ENCODE data around the gene FERD3L. TPM values are rescaled to one million over a fixed set of nuclear protein-coding genes. Genes with fewer than 3 reads are reported as not detected.

FERD3L gene
- total RNA-seq, 4 donors from 2014 or later = not detected

DNA sequence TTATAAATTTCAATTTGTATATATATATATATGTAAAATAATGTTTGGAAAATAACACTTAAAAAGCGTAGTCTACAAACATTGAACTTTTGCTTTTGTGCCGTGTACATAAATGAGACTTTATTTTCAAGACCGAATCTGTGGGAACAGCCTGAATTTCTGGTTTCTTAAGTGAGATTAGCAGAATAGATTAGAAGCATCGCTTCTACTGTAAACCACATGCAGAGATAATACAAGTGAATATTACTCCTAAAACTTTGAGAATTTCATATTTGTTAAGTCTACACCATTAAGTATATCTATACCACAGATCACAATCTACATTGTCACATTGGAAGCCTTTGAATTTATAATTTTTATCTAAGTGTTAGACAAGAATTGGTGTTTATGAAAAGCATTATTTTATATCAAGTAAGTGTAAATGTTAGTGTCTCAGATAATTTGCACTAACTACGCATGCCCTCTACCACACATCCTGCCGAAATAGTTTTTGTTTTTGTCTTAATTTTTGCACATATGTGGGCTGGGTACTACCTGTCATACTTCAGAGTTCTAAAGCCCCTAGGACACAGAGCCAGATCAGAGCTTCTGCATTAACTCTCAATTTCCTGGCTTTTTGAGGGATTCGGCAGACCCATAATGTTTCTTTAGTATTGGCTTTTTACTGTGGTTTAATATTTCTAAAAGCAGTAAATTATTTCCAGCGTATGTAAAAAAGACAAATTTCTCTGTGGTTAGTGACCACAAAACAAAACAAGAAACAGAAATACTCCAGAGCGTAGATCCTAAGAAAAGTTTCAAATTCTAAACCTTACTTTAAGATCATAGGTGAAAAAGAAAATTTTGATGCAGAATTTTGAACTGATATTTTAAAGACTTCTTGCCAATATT is 47.8 kb downstream of the FERD3L start:
- Histone ChIP-seq H3K4me1 (no peaks in the 10 kb centered on the region), H3K9me3 (no peaks in the 10 kb centered on the region), H3K4me3 (no peak overlapping the region), H3K27me3 (peaks cover 19% of the 10 kb centered on the region), H3K36me3 (no peaks in the 10 kb centered on the region), H3K27ac (no peak overlapping the region)
- no peak for DNase-seq
- 75 to 78% methylated on average over 9 of the region's 9 CpGs for WGBS, 2 donors (ENCODE audit: low coverage in 1 of 2)
- in situ Hi-C loops (cut with MboI; ENCODE audit: low pct_ligation_motif_present in 1 of 4, low pct_unique_long_range_greater_than_20kb in 1 of 4, low sequenced_read_pairs in 3 of 4) = no loop called here
- intact Hi-C loops (cut with DNase I; ENCODE audit: low total_unique reads) = no loop called here
- TF ChIP-seq POLR2AphosphoS5 (IDR thresholded peaks at IDR 0.05) (no peak), POLR2A (IDR thresholded peaks at IDR 0.05) (no peak), EP300 (IDR thresholded peaks at IDR 0.05; ENCODE audit: low read depth) (no peak)
- TF ChIP-seq, protein P1, sequence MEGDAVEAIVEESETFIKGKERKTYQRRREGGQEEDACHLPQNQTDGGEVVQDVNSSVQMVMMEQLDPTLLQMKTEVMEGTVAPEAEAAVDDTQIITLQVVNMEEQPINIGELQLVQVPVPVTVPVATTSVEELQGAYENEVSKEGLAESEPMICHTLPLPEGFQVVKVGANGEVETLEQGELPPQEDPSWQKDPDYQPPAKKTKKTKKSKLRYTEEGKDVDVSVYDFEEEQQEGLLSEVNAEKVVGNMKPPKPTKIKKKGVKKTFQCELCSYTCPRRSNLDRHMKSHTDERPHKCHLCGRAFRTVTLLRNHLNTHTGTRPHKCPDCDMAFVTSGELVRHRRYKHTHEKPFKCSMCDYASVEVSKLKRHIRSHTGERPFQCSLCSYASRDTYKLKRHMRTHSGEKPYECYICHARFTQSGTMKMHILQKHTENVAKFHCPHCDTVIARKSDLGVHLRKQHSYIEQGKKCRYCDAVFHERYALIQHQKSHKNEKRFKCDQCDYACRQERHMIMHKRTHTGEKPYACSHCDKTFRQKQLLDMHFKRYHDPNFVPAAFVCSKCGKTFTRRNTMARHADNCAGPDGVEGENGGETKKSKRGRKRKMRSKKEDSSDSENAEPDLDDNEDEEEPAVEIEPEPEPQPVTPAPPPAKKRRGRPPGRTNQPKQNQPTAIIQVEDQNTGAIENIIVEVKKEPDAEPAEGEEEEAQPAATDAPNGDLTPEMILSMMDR (IDR thresholded peaks at IDR 0.05) = no peak

DNA sequence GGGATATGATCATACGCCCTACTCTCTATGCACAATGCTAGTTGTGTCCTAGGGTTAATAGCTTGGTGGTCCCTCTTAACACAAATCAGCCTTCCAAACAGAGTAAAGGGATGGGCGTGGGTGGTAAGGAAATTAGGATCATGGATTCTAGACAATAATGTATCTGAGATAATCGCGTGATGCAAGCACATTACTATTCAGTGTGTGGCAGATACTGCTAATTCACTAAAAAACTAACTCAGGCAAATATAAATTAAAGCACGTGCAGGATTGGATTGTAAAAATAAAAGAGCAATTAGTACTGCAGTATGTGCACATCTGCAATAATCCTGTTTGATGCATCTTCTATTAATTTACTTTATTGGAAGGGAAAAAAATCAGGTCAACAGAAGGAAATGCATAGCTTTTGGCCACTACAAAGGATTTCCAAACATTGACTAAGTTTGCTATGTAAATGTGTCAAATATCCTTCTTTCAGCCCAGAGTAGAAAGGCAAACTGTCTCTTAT is 49.8 kb downstream of the FERD3L start:
- H3K27ac ChIP-seq = no peak overlapping the region
- intact Hi-C loops (cut with DNase I; ENCODE audit: low total_unique reads) = no loop called here
- H3K36me3 ChIP-seq = no peaks in the 10 kb centered on the region
- 61 to 64% methylated on average over 4 to 5 of the region's 5 CpGs for WGBS, 2 donors (ENCODE audit: low coverage in 1 of 2)
- no peak for DNase-seq
- H3K27me3 ChIP-seq = peaks cover 9% of the 10 kb centered on the region
- no peaks in the 10 kb centered on the region for H3K9me3 ChIP-seq
- TF ChIP-seq, protein P1 (IDR thresholded peaks at IDR 0.05) = no peak
- no peak for TF ChIP-seq POLR2AphosphoS5 (IDR thresholded peaks at IDR 0.05)
- TF ChIP-seq EP300 (IDR thresholded peaks at IDR 0.05; ENCODE audit: low read depth) = no peak
- no peak for TF ChIP-seq POLR2A (IDR thresholded peaks at IDR 0.05)
- in situ Hi-C loops (cut with MboI; ENCODE audit: low pct_ligation_motif_present in 1 of 4, low pct_unique_long_range_greater_than_20kb in 1 of 4, low sequenced_read_pairs in 3 of 4) = no loop called here
- no peaks in the 10 kb centered on the region for H3K4me1 ChIP-seq
- no peak overlapping the region for H3K4me3 ChIP-seq

Other genes with a start within 250 kb of the FERD3L start
- under 1 TPM in 2 of 4 donors, not detected in 2; 0.41 to 0.64 TPM for gene TWIST1, start 27.8 kb downstream of the FERD3L start, total RNA-seq